Measurements from ENCODE around the gene TP53I13.

The TP53I13 gene

GRCh38 chr17:29617125-29617480, 48.6 kb downstream of the TP53I13 start:
- peak; percentile 82 for DNase-seq

- peak; percentile 73 for DNase-seq
These were observed 49.2 kb downstream of the TP53I13 start for GRCh38 chr17:29617481-29618271.

- no peak for DNase-seq
These were observed 50.0 kb downstream of the TP53I13 start for GRCh38 chr17:29618272-29619065.

GRCh38 chr17:29619251-29619650, 50.8 kb downstream of the TP53I13 start:
- no peak for DNase-seq

DNA sequence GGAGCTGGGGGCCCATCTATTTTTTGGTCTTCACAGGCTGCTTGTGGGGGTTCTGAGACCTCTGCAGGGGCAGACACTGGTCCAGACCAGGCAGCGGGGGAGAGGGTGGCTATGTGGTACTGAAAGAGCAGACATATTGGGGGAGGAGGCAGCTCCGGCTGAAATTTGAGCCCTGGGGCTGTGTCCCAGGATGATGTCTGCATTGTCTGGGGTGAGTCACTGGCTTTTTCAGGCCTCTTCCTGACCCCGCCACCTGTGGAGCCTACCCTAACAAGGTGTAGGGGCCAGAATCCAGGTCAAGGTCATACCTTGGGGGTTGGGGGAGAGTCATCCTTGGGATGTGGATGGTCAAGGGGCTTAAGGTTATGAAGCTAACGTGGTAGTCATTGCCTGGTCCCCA, 51.8 kb downstream of the TP53I13 start:
- DNase-seq, result no peak

DNA sequence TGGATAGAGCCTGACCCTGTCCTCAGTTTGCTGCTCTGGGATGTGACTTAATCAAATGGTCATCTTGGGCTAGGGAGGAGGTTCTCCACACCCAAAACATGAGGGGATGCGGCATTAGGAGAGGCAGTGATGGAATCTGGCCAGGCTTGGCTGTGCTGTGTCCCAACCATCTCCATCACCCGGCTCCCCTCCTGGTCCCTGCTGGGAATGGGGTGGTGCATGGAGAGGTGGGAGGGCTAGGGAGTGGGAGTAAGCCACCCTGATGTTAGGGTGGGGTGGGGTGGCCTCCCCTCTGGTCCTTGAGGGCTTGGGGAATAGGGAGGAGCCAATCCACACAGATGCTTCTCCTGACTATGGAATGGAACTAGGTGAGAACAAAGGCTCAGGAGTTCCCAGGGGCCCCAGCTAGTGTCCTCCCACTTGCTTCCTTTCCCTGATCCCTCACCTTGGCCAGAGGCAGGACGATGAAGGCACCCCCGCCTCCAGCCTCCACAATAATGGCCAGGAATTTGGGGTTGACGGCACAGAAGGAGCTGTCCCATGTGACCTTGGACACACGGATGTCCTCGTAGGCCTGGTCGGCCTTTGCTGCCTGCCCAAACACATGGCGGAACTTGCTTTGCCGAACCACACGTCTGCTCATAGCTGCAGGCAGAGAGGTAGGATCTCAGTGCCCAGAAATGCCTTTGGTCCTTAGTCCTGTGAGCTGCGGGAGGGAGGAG, 52.4 kb downstream of the TP53I13 start:
- DNase-seq, result no peak

- DNase-seq, result no peak
These were observed 53.3 kb downstream of the TP53I13 start for GRCh38 chr17:29621751-29622194.

All from midbrain (tissue), 1 donor.